GM18519 (cell line): ENCODE measurements around the gene IFT172.
"Not testable (repeated sequence)": the region's sequence is repeated elsewhere in the genome, so short reads cannot be mapped to it uniquely, and the experiment has no call there.

Source experiments
- ATAC-seq: cut with Tn5 transposase; IDR thresholded peaks from one replicate; pipeline ENCODE4 v1.9.1; 2021; ENCODE audit warnings: mild to moderate bottlenecking, moderate library complexity; ENCODE audit not compliant: unreplicated experiment, low FRiP score

IFT172 gene, protein sequence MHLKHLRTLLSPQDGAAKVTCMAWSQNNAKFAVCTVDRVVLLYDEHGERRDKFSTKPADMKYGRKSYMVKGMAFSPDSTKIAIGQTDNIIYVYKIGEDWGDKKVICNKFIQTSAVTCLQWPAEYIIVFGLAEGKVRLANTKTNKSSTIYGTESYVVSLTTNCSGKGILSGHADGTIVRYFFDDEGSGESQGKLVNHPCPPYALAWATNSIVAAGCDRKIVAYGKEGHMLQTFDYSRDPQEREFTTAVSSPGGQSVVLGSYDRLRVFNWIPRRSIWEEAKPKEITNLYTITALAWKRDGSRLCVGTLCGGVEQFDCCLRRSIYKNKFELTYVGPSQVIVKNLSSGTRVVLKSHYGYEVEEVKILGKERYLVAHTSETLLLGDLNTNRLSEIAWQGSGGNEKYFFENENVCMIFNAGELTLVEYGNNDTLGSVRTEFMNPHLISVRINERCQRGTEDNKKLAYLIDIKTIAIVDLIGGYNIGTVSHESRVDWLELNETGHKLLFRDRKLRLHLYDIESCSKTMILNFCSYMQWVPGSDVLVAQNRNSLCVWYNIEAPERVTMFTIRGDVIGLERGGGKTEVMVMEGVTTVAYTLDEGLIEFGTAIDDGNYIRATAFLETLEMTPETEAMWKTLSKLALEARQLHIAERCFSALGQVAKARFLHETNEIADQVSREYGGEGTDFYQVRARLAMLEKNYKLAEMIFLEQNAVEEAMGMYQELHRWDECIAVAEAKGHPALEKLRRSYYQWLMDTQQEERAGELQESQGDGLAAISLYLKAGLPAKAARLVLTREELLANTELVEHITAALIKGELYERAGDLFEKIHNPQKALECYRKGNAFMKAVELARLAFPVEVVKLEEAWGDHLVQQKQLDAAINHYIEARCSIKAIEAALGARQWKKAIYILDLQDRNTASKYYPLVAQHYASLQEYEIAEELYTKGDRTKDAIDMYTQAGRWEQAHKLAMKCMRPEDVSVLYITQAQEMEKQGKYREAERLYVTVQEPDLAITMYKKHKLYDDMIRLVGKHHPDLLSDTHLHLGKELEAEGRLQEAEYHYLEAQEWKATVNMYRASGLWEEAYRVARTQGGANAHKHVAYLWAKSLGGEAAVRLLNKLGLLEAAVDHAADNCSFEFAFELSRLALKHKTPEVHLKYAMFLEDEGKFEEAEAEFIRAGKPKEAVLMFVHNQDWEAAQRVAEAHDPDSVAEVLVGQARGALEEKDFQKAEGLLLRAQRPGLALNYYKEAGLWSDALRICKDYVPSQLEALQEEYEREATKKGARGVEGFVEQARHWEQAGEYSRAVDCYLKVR (N-terminal part only)

DNA sequence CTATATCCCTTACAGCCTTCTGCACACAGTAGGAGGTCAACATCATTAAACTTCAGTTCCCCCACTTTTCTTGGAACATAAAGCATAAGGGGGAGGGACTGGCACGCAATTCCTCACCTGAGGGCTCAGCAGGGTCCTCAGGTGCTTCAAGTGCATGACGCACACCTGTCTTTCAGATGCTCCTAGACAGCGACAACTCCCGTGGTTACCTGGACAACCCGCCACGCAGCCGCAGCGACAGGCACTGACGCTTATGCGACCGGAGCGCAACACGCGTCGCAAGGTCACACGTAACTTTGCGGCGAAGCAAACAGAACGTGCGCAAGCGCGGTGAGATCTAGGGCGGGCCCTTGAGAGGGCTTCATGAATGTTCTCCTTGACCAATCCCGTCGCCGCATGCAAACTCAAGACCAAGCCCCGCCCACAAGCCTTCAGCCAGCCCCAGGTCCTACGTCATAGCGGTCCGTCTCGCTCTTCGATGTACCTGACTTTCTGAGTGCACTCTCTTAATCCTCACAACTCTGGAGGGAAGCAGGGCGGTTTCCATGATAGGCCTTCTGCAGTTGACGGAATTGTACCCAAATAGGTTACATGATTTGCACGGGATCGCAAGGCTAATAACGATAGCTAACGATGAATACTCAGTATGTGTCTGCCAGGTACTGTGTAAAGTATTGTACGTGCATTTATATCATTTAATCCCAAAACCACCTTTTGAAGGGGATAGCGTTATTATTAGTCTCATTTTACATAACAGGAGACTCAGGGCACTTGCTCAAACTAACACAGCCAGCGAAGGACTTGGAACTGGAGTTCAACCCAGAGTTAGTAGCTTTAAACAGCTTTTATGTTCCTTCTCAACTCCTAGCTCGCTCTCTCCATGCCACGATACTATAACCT, at the start of gene IFT172:
Gene IFT172, minus strand, starts transcription at position 246 of the 900 bp plus-strand sequence. Its CDS starts 90 bp downstream, at position 156.
- peak; percentile 88 for ATAC-seq

DNA sequence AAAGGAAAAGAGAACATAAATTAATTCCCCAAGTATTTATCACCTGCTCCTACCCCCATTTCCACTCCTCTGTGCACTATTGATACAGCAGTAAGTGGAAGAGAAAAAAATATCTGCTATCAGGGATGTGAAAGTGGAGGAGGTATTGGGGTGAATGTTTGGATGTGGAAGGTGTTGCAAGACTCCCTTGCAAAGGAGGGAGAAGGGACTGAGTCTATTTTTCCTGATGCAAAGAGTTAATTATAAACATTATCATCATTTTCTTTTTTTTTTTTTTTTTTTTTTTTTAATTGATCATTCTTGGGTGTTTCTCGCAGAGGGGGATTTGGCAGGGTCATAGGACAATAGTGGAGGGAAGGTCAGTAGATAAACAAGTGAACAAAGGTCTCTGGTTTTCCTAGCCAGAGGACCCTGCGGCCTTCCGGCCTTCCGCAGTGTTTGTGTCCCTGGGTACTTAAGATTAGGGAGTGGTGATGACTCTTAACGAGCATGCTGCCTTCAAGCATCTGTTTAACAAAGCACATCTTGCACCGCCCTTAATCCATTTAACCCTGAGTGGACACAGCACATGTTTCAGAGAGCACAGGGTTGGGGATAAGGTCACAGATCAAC, 49.4 kb upstream of the IFT172 start:
- ATAC-seq = not testable (repeated sequence)

DNA sequence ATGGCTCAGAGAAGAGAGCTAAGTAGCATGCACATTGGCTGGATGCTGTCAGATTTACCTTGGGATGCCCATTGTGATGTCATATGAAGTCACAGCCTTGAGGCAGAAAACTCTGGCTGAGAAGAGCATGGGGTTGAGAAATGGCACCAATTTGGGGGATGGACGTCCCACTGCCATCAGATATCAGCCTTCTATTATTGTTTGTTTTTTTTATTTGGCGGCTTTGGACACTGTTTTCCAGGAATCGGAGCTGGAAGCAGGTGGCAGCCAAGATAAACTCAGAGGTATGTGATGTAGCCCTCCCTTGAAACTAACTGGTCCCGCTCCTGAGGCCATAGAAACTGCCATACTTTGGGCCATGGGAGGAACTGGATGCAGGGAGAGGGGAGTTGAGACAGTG, 47.7 kb upstream of the IFT172 start:
- no peak for ATAC-seq

DNA sequence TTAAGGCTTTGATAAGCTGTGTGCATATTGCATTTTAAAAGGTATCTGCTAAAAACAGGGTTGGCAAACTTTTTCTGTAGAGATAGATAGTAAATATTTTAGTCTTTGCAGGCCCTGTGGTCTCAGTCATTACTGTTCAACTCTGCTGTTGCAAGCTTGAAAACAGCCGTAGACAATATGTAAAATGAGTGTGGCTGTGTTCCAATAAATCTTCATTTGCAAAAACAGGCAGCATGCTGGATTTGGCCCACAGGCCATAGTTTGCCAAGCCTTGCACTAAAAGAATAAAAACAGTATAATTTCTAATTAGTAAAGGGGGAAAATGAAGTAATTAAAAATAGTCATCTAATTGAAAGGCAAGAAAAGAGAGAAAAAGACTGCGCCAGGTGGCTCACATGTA, 42.4 kb upstream of the IFT172 start:
- ATAC-seq = no peak

DNA sequence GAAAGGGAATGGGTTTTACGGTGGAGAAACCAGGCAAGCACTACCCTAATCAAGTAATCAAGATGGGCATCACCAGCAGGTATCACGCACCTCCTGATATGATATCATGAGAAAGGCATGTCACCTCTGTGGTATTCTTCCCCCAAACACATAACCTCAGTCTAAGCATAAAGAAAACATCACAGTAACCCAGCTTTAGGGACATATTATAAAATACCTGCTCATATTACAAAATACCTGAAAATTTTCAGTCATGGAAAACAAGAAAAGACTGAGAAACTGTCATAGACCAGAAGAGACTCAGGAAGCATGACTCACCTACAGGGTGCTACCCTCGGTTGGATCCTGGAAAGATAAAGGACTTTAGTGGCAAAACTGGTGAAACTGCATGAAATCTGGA, 37.6 kb upstream of the IFT172 start:
- no peak for ATAC-seq

DNA sequence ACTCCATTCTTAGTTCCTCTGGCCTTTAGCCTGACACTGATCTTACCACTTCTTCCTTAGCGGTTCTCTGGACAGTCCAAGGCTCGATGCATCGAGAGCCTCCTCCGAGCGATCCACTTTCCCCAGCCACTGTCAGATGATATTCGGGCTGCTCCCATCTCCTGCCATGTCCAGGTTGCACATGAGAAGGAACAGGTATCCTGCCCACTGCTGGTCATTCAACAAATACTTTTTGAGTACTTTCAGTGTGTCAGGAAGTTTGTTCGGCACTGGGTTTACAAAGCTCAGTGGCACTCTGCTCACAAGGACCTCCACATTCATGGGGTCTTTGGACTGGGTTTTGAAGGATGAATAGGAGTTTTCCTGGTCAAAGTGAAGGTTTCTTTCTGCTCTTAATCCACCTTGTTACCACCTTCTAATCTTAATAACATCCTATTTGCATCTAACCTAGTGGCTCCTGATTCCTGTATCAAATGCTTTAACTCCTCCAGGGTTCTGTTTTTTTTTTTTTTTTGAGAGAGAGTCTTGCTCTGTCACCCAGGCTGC, 32.9 kb upstream of the IFT172 start:
- no peak for ATAC-seq

DNA sequence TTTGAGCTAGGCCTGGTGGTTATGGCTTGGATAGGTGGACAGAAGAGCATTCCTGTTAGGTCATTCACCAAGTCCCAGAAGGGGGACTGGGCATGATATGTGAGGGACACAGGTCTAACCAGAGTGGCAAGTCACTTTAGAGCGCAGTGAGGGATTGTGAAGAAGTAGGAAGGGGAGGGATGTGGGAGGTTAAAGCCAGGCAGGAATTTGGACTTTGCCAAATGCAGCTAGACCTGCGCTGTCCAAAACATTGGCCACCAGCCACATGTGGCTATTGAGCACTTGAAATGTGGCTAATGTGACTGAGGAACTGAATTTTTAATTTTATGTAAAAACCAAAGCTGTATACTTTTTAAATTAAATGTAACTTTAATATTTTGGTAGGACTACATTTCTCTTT, 30.8 kb upstream of the IFT172 start:
- no peak for ATAC-seq

DNA sequence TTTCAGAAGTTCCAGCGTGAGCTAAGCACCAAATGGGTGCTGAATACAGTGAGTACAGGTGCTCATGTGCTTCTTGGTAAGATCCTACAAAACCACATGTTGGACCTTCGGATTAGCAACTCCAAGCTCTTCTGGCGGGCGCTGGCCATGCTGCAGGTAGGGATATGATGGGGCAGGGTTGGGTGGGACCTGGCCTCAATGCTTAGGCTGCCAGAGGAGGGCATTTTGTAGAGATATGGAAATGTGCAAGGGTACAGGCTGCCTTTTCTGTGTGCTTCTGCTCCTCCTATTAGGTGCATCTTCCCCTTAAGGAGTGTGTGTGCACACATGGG, 29.2 kb upstream of the IFT172 start:
- ATAC-seq = no peak

DNA sequence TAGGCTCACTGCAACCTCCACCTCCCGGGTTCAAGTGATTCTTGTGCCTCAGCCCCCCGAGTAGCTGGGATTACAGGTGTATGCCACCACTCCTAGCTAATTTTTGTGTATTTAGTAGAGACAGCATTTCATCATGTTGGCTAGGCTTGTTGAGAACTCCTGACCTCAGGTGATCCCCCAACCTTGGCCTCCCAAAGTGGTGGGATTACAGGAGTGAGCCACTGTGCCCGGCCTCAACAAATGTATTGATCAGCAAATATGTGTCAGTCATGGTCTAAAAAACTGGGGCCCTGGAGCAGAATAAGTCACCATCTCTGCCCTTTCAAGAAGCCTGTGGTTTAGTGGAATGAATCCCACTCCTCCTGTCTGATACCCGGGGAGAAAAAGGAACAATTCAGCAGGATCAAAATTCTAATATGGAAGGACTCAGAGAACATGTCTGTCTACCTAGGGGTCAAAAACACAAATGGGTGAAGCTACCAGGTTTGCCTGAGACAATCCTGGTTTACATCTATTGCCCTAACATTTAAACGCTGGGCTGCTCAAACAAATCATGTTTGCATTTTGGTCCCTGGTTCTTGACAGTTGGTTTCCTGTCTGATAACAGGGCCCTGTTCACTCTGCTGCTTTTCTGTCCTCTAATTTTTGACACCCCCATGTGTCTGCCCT, 28.7 kb upstream of the IFT172 start:
- no peak for ATAC-seq

DNA sequence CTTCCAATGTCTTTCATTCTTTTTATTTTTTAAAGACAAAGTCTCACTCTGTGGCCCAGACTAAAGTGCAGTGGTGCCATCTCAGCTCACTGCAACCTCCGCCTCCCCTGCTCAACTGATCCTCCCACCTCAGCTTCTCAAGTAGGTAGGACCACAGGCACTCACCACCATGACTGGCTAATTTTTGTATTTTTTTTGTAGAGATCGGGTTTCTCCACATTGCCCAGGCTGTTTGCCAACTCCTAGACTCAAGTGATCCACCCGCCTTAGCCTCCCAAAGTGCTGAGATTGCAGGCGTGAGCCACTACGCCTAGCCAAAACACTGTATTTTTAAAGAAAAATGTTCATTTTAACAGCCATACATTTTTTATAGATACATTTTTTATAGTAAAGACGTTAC, 19.8 kb upstream of the IFT172 start:
- no peak for ATAC-seq

DNA sequence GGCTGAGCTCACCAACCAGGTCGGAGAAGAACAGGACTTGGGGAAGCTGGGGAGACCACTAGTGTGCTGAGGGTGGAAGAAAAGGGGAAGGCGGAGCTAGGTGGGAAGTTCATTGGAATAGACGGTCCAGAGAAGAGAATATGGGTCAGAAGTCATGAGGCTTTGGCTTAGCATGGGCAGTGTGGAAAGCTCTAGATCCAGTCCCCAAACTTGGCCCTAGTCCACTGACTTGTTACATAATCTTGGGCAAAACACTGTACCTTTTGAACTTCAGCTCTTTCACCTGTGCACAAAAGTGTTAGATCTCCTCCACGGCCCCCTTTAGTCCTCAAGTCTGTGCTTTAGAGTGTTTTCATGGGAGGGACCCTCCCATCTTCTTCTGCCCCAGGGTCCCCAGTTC, 17.8 kb upstream of the IFT172 start:
- ATAC-seq = no peak

DNA sequence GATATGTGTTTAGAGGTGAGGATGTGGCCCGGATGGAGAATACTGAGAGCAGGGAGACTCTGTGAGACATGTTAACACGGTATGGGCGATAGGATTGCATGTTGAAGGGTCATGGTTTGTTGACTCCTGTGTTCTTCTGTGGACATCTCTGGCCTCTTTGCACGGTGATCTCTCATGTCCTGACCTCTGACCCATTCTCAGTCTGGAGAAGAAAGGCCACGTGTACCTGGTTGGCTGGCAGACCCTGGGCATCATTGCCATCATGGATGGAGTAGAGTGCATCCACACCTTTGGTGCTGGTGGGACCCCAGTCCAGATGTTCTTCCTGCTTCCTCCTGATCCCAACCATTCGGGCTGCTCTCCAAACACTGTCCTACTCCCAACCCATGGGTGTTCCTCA, 17.0 kb upstream of the IFT172 start:
- ATAC-seq = no peak

DNA sequence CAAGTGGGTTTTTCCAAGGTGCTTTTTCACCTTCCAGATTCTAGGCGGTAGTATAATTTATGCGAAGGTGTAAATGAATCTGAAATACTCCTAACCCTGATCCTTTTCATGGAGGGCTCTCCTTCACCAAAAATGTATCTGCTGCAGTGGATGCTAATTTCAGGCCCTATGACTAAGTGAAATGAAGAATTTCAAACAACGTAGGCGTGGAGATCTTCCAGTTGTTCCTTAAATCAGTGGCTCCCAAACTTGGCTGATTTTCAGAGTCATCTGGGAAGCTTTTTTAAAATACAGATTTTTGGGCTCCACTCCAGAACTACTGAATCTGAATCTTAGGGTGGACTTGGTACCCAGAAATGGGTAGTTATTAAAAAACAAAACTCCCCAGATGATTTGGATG, 12.6 kb upstream of the IFT172 start:
- no peak for ATAC-seq

DNA sequence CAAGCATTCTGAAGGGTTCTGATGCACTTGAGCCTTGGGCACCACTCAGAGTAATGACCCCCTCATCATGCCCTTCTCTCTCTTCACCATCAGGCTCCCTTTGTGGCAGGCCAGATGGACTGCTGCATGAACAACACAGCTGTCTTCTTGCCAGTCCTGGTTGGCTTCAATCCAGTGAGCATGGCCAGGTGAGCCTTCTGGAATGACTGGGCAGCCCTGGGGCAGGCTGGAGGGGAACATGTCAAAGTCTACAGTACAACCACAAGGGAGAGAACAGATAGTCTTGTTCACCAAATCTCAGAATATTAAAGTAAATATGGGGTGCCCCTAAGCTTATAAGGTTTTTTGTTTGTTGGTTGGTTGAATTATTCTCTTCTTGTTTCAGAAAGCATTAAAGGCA, 11.5 kb upstream of the IFT172 start:
- ATAC-seq = no peak

DNA sequence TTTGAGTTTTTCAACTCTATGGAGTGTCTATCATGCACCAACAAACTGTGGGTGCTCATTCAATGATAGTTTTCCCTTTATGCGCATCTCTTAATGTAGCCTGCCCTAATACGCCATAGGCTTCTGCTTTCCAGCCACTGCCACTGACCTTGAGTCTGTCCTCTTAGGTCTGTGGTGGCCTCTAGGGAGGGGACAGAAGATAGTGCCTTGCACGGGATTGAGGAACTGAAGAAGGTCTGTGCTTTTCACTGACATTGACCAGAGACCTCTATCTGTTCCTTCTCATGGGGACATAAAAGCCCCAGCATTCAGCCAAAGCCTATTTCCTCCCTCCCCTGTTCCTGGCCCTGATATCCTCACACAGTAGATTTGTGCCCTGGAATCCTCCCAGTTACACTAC, 9.4 kb upstream of the IFT172 start:
- no peak for ATAC-seq

DNA sequence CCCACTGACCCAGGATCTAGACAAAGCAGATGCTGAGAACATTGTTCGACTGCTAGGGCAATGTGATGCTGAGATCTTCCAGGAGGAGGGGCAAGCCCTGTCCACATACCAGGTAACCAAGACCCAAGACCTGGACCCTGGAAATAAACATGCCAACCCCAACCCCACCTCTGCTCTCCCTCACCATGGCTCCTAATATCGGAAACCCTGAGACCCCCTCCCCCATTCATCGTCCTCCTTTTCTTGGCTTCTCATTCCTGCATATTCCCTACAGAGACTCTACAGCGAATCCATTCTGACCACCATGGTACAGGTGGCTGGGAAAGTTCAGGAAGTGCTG, 7.7 kb upstream of the IFT172 start:
- no peak for ATAC-seq

DNA sequence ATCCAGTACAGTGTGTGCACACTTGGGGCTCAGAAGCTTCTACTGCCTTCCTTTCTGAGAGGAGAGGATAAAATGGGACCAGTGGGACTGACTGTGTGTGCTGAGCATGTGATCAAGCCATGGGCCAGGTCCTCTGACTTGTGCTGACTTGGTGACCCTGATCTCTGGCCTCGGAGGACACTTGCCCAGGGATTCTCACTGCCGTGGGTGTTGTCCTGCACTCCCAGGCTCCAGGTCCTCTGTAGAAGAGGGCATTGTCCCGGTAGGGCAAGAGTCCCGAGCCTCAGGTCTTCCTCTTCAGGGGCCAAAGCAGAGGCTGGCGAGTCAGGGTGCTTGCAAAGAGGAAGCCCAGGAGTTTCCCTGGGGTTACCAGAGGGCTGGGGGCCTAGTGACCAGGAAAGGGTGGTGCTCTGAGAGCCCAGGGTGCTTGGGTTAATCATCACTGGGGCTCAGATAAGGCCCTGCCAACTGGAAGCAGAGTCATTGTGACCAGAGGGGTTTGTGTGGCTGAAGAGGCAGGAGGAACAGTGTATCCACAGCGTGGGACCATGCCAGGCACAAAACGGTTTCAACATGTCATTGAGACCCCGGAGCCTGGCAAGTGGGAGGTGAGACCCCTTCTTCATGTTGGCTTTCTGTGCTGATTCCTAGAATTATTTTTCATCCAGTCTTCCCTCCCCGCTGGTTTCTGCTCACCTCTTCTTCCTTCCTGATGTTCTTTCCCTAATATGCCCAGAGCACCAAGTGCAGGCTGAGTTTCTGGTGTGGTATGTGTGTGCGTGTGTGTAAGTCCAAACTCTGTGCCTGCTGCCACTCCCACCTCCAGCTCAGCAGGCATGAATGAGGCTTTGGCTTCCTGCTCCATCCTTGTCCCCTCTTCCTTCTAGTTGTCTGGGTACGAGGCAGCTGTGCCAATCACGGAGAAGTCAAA, 7.1 kb upstream of the IFT172 start, which contains the start of gene GCKR:
Gene GCKR, plus strand, starts transcription at position 483 of the 931 bp plus-strand sequence. Its CDS starts 66 bp downstream, at position 549.
- ATAC-seq = no peak
